ENCODE measurements around the gene JCAD. TPM values are rescaled to one million over a fixed set of nuclear protein-coding genes. Genes with fewer than 3 reads are reported as not detected.

Gene JCAD
- total RNA-seq, 4 donors from 2014 or later = 26.6 to 38.5 (median 28.1) TPM

DNA sequence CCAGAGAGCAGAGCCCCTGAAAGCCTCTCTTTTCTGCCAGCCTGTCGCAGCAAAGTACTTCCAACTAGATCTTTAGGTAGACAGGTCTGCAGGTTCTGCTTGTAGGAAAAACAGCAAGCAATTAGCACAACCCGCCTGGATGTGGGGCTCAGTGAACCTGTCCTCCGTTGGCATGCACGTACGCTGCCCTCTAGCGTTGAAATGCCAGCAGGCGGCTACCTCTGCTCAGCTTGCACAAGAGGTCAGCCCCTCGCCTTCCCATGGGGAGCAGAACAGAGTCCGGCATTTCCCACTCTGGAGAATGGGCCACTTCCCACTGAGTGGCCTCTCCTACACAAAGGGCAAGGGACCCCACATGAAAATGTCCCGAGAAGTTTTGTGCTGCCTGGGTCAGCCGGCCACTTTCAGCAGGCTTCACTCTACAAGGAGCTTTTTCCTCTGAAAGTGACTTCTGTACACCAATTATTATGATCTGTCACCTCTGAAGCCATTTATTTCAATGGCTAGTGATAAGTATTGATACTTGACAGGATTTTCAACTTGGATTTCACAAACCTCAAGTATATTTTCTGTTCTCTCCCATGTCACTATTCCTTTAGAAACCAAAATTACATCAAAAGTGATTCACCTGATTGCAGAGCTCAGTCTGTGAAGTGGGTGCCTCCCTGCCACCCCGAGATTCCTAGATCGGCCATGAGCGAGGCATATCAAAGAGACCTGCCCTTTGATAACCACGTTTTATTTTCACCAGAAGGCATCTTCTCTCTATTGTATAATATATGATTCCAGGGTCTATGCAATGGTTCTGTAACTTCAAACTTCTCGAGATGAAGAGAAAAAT, 56.7 kb downstream of the JCAD start:
- H3K36me3 ChIP-seq = no peaks in the 10 kb centered on the region
- H3K27me3 ChIP-seq = no peaks in the 10 kb centered on the region
- peak; percentile 88 to 90 for DNase-seq
- intact Hi-C loops (cut with DNase I) = loop anchor here (5.0 kb wide), 1 partner anchor 240 kb away; no protein-coding TSS in a partner anchor
- H3K9me3 ChIP-seq = no peaks in the 10 kb centered on the region
- peaks cover 0 to 31% of the 10 kb centered on the region in 2 donors for H3K4me1 ChIP-seq
- H3K4me3 ChIP-seq (replicated peaks in 1 of 3) = no peak overlapping the region
- no peak for TF ChIP-seq POLR2A (IDR thresholded peaks at IDR 0.05)
- TF ChIP-seq, protein P1, sequence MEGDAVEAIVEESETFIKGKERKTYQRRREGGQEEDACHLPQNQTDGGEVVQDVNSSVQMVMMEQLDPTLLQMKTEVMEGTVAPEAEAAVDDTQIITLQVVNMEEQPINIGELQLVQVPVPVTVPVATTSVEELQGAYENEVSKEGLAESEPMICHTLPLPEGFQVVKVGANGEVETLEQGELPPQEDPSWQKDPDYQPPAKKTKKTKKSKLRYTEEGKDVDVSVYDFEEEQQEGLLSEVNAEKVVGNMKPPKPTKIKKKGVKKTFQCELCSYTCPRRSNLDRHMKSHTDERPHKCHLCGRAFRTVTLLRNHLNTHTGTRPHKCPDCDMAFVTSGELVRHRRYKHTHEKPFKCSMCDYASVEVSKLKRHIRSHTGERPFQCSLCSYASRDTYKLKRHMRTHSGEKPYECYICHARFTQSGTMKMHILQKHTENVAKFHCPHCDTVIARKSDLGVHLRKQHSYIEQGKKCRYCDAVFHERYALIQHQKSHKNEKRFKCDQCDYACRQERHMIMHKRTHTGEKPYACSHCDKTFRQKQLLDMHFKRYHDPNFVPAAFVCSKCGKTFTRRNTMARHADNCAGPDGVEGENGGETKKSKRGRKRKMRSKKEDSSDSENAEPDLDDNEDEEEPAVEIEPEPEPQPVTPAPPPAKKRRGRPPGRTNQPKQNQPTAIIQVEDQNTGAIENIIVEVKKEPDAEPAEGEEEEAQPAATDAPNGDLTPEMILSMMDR (IDR thresholded peaks at IDR 0.05) = peak; percentile 69 to 91 (median 83)
- WGBS, 2 donors = 43 to 56% methylated on average over 15 to 16 of the region's 16 CpGs
- H3K27ac ChIP-seq = peak overlapping the region in 1 of 3 donors; percentile 57

DNA sequence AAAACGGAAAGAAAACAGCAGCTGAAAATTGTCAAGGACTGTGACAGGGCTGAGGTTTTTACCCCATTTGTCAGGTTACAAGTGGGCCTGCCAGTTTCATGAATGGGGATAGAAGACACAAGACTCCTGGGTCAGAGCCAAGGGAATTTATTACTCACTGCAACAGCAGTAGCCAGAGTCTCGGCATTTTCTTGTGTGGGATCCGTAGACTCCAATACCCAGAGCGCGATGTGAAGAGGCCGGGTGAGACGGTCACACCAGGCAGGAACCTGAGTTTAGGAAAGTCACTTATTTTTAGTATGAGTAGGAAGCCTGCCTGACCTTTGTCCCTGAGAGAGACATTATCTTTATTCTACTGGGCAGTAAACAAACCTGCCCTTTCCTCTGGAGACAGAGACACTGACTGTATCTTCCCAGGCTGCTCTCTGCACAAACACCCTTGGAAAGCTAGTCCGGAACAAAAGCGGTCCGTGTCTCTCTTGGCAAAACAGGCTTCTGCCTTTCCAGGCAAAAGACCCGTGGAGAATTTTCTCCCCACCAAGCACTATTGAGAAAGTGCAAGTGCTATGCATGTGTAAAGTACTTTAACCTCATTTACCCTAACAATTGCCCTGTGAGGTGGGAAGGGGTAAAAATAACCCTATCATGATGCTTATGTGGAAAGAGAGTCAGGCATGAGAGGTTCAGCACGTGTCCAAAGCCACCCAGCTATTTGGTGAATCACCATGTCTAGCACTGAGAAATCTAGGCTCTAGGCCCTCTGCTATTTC, 58.4 kb downstream of the JCAD start:
- intact Hi-C loops (cut with DNase I) = loop anchor here (5.0 kb wide), 1 partner anchor 241 kb away; no protein-coding TSS in a partner anchor
- Histone ChIP-seq H3K36me3 (no peaks in the 10 kb centered on the region), H3K27me3 (no peaks in the 10 kb centered on the region), H3K27ac (peak overlapping the region in 2 of 3 donors; percentile 30 to 57), H3K4me1 (peaks cover 0 to 37% of the 10 kb centered on the region in 2 donors), H3K4me3 (replicated peaks in 1 of 3) (no peak overlapping the region), H3K9me3 (no peaks in the 10 kb centered on the region)
- WGBS, 2 donors = 57 to 58% methylated on average over 12 of the region's 12 CpGs
- peak; percentile 23 to 31 for DNase-seq
- TF ChIP-seq POLR2A (IDR thresholded peaks at IDR 0.05) = no peak
- TF ChIP-seq, protein P1 (IDR thresholded peaks at IDR 0.05) = no peak

DNA sequence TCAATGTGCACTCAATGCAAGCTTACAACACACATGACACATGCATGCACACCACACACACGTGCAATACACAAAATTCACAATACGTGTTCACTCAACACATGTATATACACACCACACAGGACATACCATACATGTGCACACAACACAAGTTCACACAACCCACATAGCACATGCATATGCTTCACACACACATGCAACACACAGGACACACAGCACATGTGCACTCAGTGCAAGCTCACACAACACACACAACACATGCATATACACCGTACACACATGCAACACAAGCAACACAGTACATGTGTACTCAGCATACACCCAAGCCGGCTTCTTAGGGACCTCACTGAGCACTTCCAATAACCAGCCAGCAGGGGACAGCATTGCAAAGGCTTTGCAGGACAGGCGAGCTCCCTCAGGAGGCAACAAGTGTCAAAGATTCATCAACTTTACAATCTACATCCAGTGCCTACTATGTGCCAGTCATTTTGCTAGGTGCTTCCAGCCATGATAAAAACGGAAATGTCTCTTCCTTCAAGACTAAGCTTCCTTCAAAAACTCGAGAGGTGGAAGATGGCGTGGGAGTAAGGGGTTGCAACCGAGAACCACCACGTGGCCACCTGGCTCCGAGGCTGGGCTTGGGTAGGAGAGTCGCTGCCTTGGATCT, 61.1 kb downstream of the JCAD start:
- no peak overlapping the region for H3K27ac ChIP-seq
- H3K4me1 ChIP-seq = peaks cover 7 to 50% of the 10 kb centered on the region in 2 donors
- H3K36me3 ChIP-seq = no peaks in the 10 kb centered on the region
- DNase-seq = peak; percentile 80 to 82
- H3K9me3 ChIP-seq = no peaks in the 10 kb centered on the region
- no peak for TF ChIP-seq POLR2A (IDR thresholded peaks at IDR 0.05)
- TF ChIP-seq, protein P1 (IDR thresholded peaks at IDR 0.05) = peak; percentile 85 to 99 (median 98)
- H3K4me3 ChIP-seq (replicated peaks in 1 of 3) = no peak overlapping the region
- intact Hi-C loops (cut with DNase I) = no loop called here
- H3K27me3 ChIP-seq = no peaks in the 10 kb centered on the region
- 44 to 45% methylated on average over 12 of the region's 12 CpGs for WGBS, 2 donors

DNA sequence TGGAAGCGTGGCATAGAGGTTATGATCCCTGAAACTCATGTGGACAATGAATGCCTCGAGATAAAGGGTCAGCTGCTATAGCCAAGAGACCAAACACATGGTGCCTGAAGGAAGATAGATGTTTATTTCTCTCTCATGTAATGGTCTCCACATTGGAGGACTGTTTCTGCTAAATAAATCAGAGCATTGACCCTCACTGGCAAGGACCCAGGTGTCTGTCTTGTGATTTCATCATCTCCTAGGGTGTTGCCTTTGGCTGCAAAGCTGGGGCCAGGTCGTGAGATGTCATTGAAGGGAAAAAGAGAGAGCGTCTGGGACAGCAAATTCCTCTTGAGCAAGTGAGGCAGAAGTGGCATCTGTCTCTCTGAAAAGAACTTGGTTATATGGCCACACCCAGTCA, 64.6 kb downstream of the JCAD start:
- peaks cover 7 to 25% of the 10 kb centered on the region in 2 donors for H3K4me1 ChIP-seq

More for the DNA sequence above, 64.6 kb downstream of the JCAD start:
- H3K27me3 ChIP-seq = no peaks in the 10 kb centered on the region
- H3K9me3 ChIP-seq = no peaks in the 10 kb centered on the region
- peak in 1 of 2 donors; percentile 25 for DNase-seq
- WGBS, 2 donors = 67 to 76% methylated on average over 4 of the region's 4 CpGs
- intact Hi-C loops (cut with DNase I) = no loop called here
- TF ChIP-seq POLR2A (IDR thresholded peaks at IDR 0.05) = no peak
- TF ChIP-seq, protein P1 (IDR thresholded peaks at IDR 0.05) = no peak
- no peaks in the 10 kb centered on the region for H3K36me3 ChIP-seq
- H3K27ac ChIP-seq = peak overlapping the region in 1 of 3 donors; percentile 17
- H3K4me3 ChIP-seq (replicated peaks in 1 of 3) = no peak overlapping the region

Measured in thyroid gland (tissue), 4 donors.